Keratinocyte (primary cell): ENCODE measurements around the gene NPIPA2. TPM values are rescaled to one million over a fixed set of nuclear protein-coding genes. Genes with fewer than 3 reads are reported as not detected.
"Not testable (repeated sequence)": the region's sequence is repeated elsewhere in the genome, so short reads cannot be mapped to it uniquely, and the experiment has no call there.

Experiments
- DNase-seq: peaks from one replicate; pipeline ENCODE4 v3.0.0-alpha.2; 2011; ENCODE audit warnings: low read depth, missing footprints, low spot score
- FAIRE-seq: peaks from 2 replicates; lab custom pipeline; 2011; peaks lifted over from hg19 to GRCh38; lab: Jason Lieb, UNC
- H2AFZ ChIP-seq: 2 replicates; pipeline ENCODE4 v1.6.0; 2012; ENCODE audit warnings: low read length, control low read depth, inconsistent platforms; ENCODE audit not compliant: control insufficient read depth
- H3K27ac ChIP-seq: 2 replicates; pipeline ENCODE4 v1.5.1; 2011; ENCODE audit warnings: low read length; ENCODE audit not compliant: control insufficient read depth, insufficient read depth
- H3K27me3 ChIP-seq: 3 replicates; pipeline ENCODE4 v1.6.0; 2011; ENCODE audit warnings: low read length; ENCODE audit not compliant: control insufficient read depth, insufficient read depth; ENCODE audit errors: extremely low read depth
- H3K36me3 ChIP-seq, 2 experiments: 2 replicates in 1 of 2; 3 replicates in 1 of 2; pipeline ENCODE4 v1.5.1; 2011; ENCODE audit warnings: low read length in 2 of 2, mild to moderate bottlenecking in 1 of 2; ENCODE audit not compliant: control insufficient read depth in 2 of 2, insufficient read depth in 2 of 2; ENCODE audit errors: extremely low read depth in 1 of 2
- H3K4me1 ChIP-seq: 3 replicates; pipeline ENCODE4 v1.5.1; 2011; ENCODE audit warnings: low read length; ENCODE audit not compliant: control insufficient read depth, insufficient read depth; ENCODE audit errors: extremely low read depth
- H3K4me2 ChIP-seq: 3 replicates; pipeline ENCODE4 v1.6.0; 2011; ENCODE audit warnings: low read depth, low read length; ENCODE audit not compliant: control insufficient read depth, insufficient read depth; ENCODE audit errors: extremely low read depth
- H3K4me3 ChIP-seq, 3 experiments: fragments of 200-600 bp in 1 of 3; sonication (generic) in 1 of 3; 2 replicates in 2 of 3; 3 replicates in 1 of 3; pipeline ENCODE4 v1.5.1; 2011 to 2016; ENCODE audit warnings: low read length in 3 of 3, mild to moderate bottlenecking in 3 of 3, control low read depth in 2 of 3, inconsistent platforms in 1 of 3, low read depth in 1 of 3, mixed read lengths in 1 of 3, mixed run types in 1 of 3, moderate library complexity in 1 of 3; ENCODE audit not compliant: control insufficient read depth in 2 of 3, insufficient read depth in 2 of 3; ENCODE audit errors: extremely low read depth in 1 of 3
- H3K79me2 ChIP-seq: 2 replicates; pipeline ENCODE4 v1.6.0; 2012; ENCODE audit warnings: low read length; ENCODE audit not compliant: control insufficient read depth, insufficient read depth
- H3K9ac ChIP-seq: 3 replicates; pipeline ENCODE4 v1.6.0; 2011; ENCODE audit warnings: low read length; ENCODE audit not compliant: control insufficient read depth, insufficient read depth; ENCODE audit errors: extremely low read depth
- H3K9me1 ChIP-seq: 3 replicates; pipeline ENCODE4 v1.6.0; 2011; ENCODE audit warnings: low read length; ENCODE audit not compliant: control insufficient read depth, insufficient read depth; ENCODE audit errors: extremely low read depth
- H3K9me3 ChIP-seq: 2 replicates; pipeline ENCODE4 v1.5.1; 2012; ENCODE audit warnings: low read depth, low read length; ENCODE audit not compliant: control insufficient read depth
- H4K20me1 ChIP-seq: 3 replicates; pipeline ENCODE4 v1.6.0; 2011; ENCODE audit warnings: low read length; ENCODE audit not compliant: control insufficient read depth, insufficient read depth; ENCODE audit errors: extremely low read depth
- dilution Hi-C: fragments of 300-500 bp; cut with MboI; formaldehyde crosslinking; loops from one replicate; pipeline ENCODE4 v1.7.0; 2020; ENCODE audit warnings: low sequenced_read_pairs; ENCODE audit not compliant: extremely low pct_ligation_motif_present
- polyA plus RNA-seq, 5 experiments: library from polyadenylated mRNA; depleted of rRNA in 3 of 5; stranded (reverse) in 3 of 5; stranded (forward) in 1 of 5; unstranded in 1 of 5; fragments of >200 nt; gene quantifications; 1 replicate in 1 of 5; 2 replicates in 3 of 5; 3 replicates in 1 of 5; pipeline versions ENCODE4 v1.2.1 to v1.2.3, GENCODE V29; 2011 to 2012; ENCODE audit warnings: missing spikeins in 2 of 5, low read depth in 1 of 5, low replicate concordance in 1 of 5

Gene NPIPA2
- polyA plus RNA-seq, 1 donor (not counting 4 experiments of a cell fraction or from before 2014, with no cell fraction given): 2.1 TPM

DNA sequence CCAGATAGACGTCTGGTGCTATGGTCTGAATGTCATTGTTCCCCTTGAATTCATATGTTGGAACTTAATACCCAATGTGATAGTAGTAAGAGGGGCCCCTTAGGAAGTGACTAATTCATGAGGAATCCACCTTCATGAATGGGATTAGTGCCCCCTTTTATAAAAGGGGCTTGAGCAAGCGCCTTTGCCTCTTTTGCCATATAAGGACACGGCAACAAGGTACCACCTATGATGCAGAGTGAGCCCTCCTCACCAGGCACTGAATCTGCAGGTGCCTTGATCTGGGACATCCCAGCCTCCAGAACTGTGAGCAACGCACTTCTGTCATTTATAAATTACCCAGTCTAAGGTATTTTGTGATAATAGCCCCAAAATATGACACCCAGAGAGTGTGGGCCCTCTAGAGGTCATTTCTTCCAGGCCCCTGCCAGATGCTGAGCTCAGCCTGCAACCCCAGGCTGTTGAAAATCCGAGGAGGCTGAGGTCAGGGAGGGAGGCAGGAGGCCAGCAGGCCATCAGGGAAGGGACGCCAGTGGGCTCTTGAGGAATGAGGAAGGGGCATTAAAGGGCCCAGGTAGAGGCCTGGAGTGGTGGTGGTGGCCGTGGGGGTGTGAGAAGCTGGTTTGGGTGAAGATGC is 48.1 kb downstream of the NPIPA2 start:
- not testable (repeated sequence) for FAIRE-seq

GRCh38 chr16:14792914-14793313 is 50.6 kb downstream of the NPIPA2 start:
- H3K27me3 ChIP-seq, H3K4me1 ChIP-seq, FAIRE-seq, H3K36me3 ChIP-seq, H3K9ac ChIP-seq, DNase-seq, H3K27ac ChIP-seq, H3K79me2 ChIP-seq, H3K4me2 ChIP-seq, H3K9me3 ChIP-seq, H3K9me1 ChIP-seq, H3K4me3 ChIP-seq, H2AFZ ChIP-seq, H4K20me1 ChIP-seq, dilution Hi-C loops: not testable (repeated sequence)

More for the DNA sequence above, 48.1 kb downstream of the NPIPA2 start:
- H3K4me3 ChIP-seq, H3K4me2 ChIP-seq, H3K79me2 ChIP-seq, H3K4me1 ChIP-seq, H3K9me1 ChIP-seq, H3K9ac ChIP-seq, H2AFZ ChIP-seq, H4K20me1 ChIP-seq, dilution Hi-C loops, H3K27ac ChIP-seq, H3K36me3 ChIP-seq, H3K9me3 ChIP-seq, H3K27me3 ChIP-seq, DNase-seq: not testable (repeated sequence)

DNA sequence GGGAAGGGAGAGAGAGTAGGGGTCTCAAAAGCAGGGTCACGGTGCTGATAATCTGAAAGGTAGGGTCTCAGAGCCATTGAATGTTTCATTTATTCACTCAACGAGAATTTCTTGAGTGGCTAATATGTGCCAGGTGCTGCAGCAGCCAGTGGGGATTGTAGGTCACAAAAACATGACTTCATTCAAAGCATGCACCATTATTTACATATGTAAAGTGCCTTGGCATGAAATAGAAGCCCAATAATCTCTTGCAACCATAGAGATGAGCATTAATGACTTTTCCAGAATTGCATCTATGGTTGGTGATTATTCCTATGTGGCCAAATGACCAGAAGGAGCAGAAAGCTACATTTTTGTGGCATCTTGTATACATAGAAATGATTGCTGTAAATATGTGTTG is 55.2 kb downstream of the NPIPA2 start:
- not testable (repeated sequence) for H3K9ac ChIP-seq

DNA sequence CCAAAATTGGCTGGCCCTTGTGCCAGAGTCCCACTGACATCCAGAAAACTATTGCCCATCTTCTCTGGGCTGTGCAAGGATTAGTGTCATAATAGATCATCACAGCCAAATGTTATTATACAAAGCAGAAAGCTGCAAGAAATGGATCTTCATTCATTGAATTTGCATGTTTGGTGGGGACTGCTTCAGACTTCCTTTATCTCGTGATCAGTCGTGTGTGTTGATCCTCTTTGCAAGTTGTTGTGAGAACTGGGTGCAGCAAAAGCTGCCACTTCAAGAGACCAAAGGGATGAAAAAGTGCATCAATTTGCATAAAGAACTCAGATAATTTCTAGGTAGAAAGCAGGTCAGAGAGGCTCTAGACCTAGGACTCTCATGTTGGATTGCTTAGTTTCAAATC is 61.2 kb downstream of the NPIPA2 start:
- dilution Hi-C loops, H4K20me1 ChIP-seq, H3K9ac ChIP-seq, H3K27me3 ChIP-seq, H3K9me1 ChIP-seq, H3K9me3 ChIP-seq, DNase-seq, H3K79me2 ChIP-seq, H3K36me3 ChIP-seq, H3K4me3 ChIP-seq, H3K4me1 ChIP-seq, FAIRE-seq, H3K27ac ChIP-seq, H3K4me2 ChIP-seq, H2AFZ ChIP-seq: not testable (repeated sequence)

More for the DNA sequence above, 55.2 kb downstream of the NPIPA2 start:
- H3K27ac ChIP-seq, dilution Hi-C loops, H3K27me3 ChIP-seq, FAIRE-seq, H2AFZ ChIP-seq, H3K9me1 ChIP-seq, H3K4me1 ChIP-seq, H3K79me2 ChIP-seq, H3K4me2 ChIP-seq, H3K36me3 ChIP-seq, H3K4me3 ChIP-seq, H4K20me1 ChIP-seq, H3K9me3 ChIP-seq, DNase-seq: not testable (repeated sequence)

DNA sequence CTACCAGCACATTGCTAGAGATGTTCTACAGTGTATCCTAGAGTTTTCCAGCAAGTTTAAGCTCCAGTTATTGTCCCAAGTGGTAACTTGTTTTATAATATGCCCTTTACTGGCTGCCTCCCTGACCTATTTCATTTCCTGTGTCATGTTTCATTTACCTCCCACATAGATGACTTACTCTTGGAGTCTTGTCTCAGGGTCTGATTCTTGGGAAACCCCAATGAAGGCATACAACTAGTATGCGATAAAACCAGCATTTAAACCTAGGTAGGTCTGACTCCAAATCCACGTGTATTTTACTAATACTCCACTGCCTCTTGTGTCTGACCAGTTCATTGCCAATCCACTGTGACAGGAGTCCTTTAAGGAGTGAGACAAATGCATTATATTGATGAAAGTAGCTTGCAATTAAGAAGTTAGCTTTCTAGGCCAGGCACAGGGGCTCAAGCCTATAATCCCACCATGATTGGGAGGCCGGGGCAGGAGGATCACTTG is 64.9 kb downstream of the NPIPA2 start:
- H3K79me2 ChIP-seq, H3K27ac ChIP-seq, H3K9me1 ChIP-seq, H3K4me2 ChIP-seq, H4K20me1 ChIP-seq, H3K27me3 ChIP-seq, H2AFZ ChIP-seq, H3K4me1 ChIP-seq, H3K9ac ChIP-seq, DNase-seq, H3K9me3 ChIP-seq, H3K36me3 ChIP-seq, H3K4me3 ChIP-seq, FAIRE-seq, dilution Hi-C loops: not testable (repeated sequence)
